Adrenal gland (tissue), 12 donors: ENCODE measurements around the gene MIS12. TPM values are rescaled to one million over a fixed set of nuclear protein-coding genes. Genes with fewer than 3 reads are reported as not detected.

Experiments used
- DNase-seq, 7 donors: peaks; one replicate each; pipeline ENCODE4 v3.0.0-alpha.2; 2019 to 2020
- H3K27ac ChIP-seq, 5 donors: fragments of 200-600 bp; sonication (generic) in 4 of 5; 1 replicate in 3 of 5; 2 replicates in 2 of 5; pipeline versions ENCODE4 v1.5.1 to v1.8.0; 2016 to 2020; ENCODE audit warnings: mild to moderate bottlenecking in 1 of 5
- H3K27me3 ChIP-seq: fragments of 200-600 bp; 2 replicates; pipeline ENCODE4 v1.8.0; 2021
- H3K36me3 ChIP-seq, 2 donors: fragments of 200-600 bp; replicated peaks in 1 of 2; 1 replicate in 1 of 2; 2 replicates in 1 of 2; pipeline versions ENCODE4 v1.5.1 to v1.8.0; 2018 to 2022
- H3K4me1 ChIP-seq, 2 donors: fragments of 200-600 bp; replicated peaks in 1 of 2; 1 replicate in 1 of 2; 2 replicates in 1 of 2; pipeline versions ENCODE4 v1.5.1 to v1.8.0; 2018 to 2021
- H3K4me3 ChIP-seq, 4 donors: fragments of 200-600 bp; sonication (generic) in 3 of 4; one replicate each; pipeline ENCODE4 v1.5.1; 2016 to 2018
- H3K9me3 ChIP-seq, 3 donors: fragments of 200-600 bp; sonication (generic) in 1 of 3; replicated peaks in 1 of 3; 1 replicate in 2 of 3; 2 replicates in 1 of 3; pipeline versions ENCODE4 v1.5.1 to v1.8.0; 2016 to 2021
- CTCF ChIP-seq, 6 experiments: fragments of 450-650 bp in 4 of 6; fragments of 200-600 bp in 2 of 6; sonication (generic) in 1 of 6; IDR thresholded peaks; 1 replicate in 5 of 6; 2 replicates in 1 of 6; pipeline versions ENCODE4 v1.5.1 to v1.8.0; 2016 to 2021; ENCODE audit warnings: antibody characterized with exemption in 6 of 6, mild to moderate bottlenecking in 2 of 6, moderate library complexity in 1 of 6
- POLR2A ChIP-seq, 2 donors: fragments of 450-650 bp; IDR thresholded peaks; one replicate each; pipeline ENCODE4 v1.6.1; 2017; ENCODE audit warnings: antibody characterized with exemption in 2 of 2, mild to moderate bottlenecking in 2 of 2, moderate library complexity in 1 of 2
- WGBS, 4 donors: extraction: QIAGEN DNeasy Blood & Tissue Kit in 2 of 4; methylation state at CpG; one replicate each; pipeline versions ENCODE4 v1.1.5 to v1.1.7; 2013 to 2017; 5-methylcytosine and 5-hydroxymethylcytosine counted together
- intact Hi-C, 2 donors: fragments of 100-400 bp; cut with DNase I; formaldehyde crosslinking; loops; one replicate each; pipeline versions ENCODE4 v1.14.1 to v1.15.0; 2022 to 2023
- polyA plus RNA-seq, 3 donors: library from polyadenylated mRNA; stranded (reverse); fragments of 200-250 nt in 2 of 3; fragments of 350-450 nt in 1 of 3; fragmentation: Illumina TruSeq in 1 of 3; extraction: RNeasy Lipid Tissue Mini Kit (QIAGEN cat#74804) in 1 of 3; gene quantifications; one replicate each; pipeline ENCODE4 v1.2.3, GENCODE V29; 2013 to 2014
- total RNA-seq, 9 donors: library from RNA; depleted of rRNA in 4 of 9; stranded (reverse); fragments of >200 nt in 4 of 9; fragments of 120-200 nt in 1 of 9; fragmentation: NEBNext Ultra II Directional in 1 of 9; extraction: Animal tissue kit (Norgen Biotek cat#: 25700) in 1 of 9; gene quantifications; one replicate each; pipeline versions ENCODE4 v1.1.0 to v1.2.4, GENCODE V29; 2013 to 2023
- donor health status: healthy with polysubstance abuse.
- donor health status: Bipolar disorder and iron deficiency.
- donor health status: DM: yes; HTN: yes; CAD: no.
- donor health status: DM: no; HTN: no; CAD: no.
- donor health status: DM: no; HTN: no; CAD: no.
- donor health status: DM: yes; HTN: yes; CAD: no.

MIS12 gene
- total and polyA plus RNA-seq, 12 donors, result 7.1 to 36.0 (median 15.4) TPM

GRCh38 chr17:5468075-5468473 lies 18.3 kb upstream of the MIS12 start:
- H3K27ac ChIP-seq, result peak overlapping the region in 3 of 5 donors; percentile 16 to 82 (median 65)
- H3K9me3 ChIP-seq, result no peaks in the 10 kb centered on the region
- intact Hi-C loops, result no loop called here
- DNase-seq, result no peak
- peaks cover 7 to 21% of the 10 kb centered on the region in 2 donors for H3K4me1 ChIP-seq
- H3K36me3 ChIP-seq, result peaks cover 0 to 10% of the 10 kb centered on the region in 2 donors
- no peaks in the 10 kb centered on the region for H3K27me3 ChIP-seq
- WGBS, 4 donors, result 1% methylated on average over 17 of the region's 17 CpGs
- TF ChIP-seq POLR2A (IDR thresholded peaks at IDR 0.05) (no peak), CTCF (IDR thresholded peaks at IDR 0.05) (no peak)
- H3K4me3 ChIP-seq, result peak overlapping the region; percentile 76 to 90 (median 82)

- intact Hi-C loops, result no loop called here
- H3K4me3 ChIP-seq, result no peak overlapping the region
- no peak for DNase-seq
- no peaks in the 10 kb centered on the region for H3K27me3 ChIP-seq
- peaks cover 0 to 54% of the 10 kb centered on the region in 2 donors for H3K36me3 ChIP-seq
- 84 to 88% (median 85%) methylated on average over 3 of the region's 3 CpGs for WGBS, 4 donors
- peaks cover 6 to 13% of the 10 kb centered on the region in 2 donors for H3K4me1 ChIP-seq
- H3K27ac ChIP-seq, result no peak overlapping the region
- TF ChIP-seq CTCF (IDR thresholded peaks at IDR 0.05) (no peak), POLR2A (IDR thresholded peaks at IDR 0.05) (no peak)
- H3K9me3 ChIP-seq, result no peaks in the 10 kb centered on the region
Measured at GRCh38 chr17:5472511-5472910, 13.9 kb upstream of the MIS12 start.

GRCh38 chr17:5473906-5474305 lies 12.5 kb upstream of the MIS12 start:
- WGBS, 4 donors, result 89 to 94% (median 92%) methylated on average over 2 of the region's 2 CpGs
- H3K9me3 ChIP-seq, result no peaks in the 10 kb centered on the region
- peaks cover 0 to 68% of the 10 kb centered on the region in 2 donors for H3K36me3 ChIP-seq
- H3K4me3 ChIP-seq, result no peak overlapping the region
- H3K4me1 ChIP-seq, result peaks cover 0 to 6% of the 10 kb centered on the region in 2 donors
- TF ChIP-seq CTCF (IDR thresholded peaks at IDR 0.05) (no peak), POLR2A (IDR thresholded peaks at IDR 0.05) (no peak)
- no peaks in the 10 kb centered on the region for H3K27me3 ChIP-seq
- intact Hi-C loops, result no loop called here
- DNase-seq, result no peak
- no peak overlapping the region for H3K27ac ChIP-seq

DNA sequence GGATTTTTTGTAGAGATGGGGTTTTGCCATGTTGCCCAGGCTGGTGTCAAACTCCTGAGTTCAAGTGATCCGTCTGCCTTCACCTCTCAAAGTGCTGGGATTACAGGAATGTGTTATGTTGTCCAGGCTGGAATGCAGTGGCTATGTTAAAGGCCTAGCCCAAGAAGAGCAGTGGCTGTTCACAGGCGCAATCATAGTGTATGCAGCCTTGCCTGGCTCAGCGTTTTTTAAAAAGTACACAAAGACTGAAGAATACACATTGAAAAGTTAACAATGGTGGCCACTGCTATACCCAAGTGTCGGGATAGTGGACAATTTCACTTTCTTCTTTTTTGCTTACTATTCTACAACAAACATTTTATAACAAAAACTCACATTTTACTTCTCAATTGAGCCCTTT lies 7.4 kb upstream of the MIS12 start:
- no peaks in the 10 kb centered on the region for H3K27me3 ChIP-seq
- intact Hi-C loops, result no loop called here
- H3K4me1 ChIP-seq, result peaks cover 0 to 6% of the 10 kb centered on the region in 2 donors
- no peaks in the 10 kb centered on the region for H3K9me3 ChIP-seq
- no peak overlapping the region for H3K4me3 ChIP-seq
- H3K27ac ChIP-seq, result no peak overlapping the region
- WGBS, 4 donors, result 90 to 94% (median 93%) methylated on average over 4 of the region's 4 CpGs
- TF ChIP-seq POLR2A (IDR thresholded peaks at IDR 0.05) (no peak), CTCF (IDR thresholded peaks at IDR 0.05) (no peak)
- no peak for DNase-seq
- H3K36me3 ChIP-seq, result peaks cover 0 to 71% of the 10 kb centered on the region in 2 donors
